KG1 (cell line): ENCODE results near the gene CTDSPL2.
"Not testable (repeated sequence)": the region's sequence is repeated elsewhere in the genome, so short reads cannot be mapped to it uniquely, and the experiment has no call there.

Experiments used
- DNase-seq: peaks from one replicate; lab custom pipeline; 2025; lab: John Stamatoyannopoulos, UW

Gene CTDSPL2

DNA sequence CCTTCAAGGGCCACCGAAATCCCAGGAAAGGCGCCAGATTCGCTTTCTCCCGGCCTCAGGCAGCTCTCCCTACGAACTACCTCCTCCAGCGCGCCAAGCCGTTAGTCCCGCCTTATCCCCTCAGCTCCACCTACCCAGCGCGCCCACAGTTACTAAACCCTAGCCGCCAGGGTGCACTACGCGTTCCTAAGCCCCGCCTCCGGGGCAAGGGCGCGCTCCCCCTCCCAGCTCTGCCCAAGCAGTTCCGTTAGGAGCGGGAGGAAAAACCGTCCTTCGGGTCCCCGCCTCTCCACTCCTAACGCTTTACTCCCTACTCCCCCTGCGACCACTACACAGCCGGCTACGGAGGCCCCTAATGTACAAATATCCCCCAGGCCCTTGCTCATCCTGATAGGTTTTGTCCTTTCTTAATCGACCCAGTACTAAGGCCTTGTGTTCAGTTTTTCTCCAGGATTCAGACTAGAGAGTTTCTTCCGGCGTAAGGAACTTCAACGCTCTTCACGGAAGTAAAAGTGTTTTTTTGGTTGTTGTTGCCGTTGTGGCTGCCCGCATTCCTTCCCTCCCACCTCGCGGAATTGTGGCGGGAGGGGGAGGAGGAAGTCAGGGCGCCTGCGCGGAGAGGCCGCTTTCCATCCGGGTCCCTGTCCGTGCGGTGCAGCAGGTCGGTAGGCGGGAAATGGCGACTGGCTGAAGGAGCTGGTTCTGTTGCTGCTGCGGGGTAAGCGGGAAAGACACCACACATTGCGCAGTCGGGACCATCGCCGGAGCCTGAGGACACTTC is at the start of gene CTDSPL2:
TSS of gene CTDSPL2 (plus strand) at position 655 of the 781 bp plus-strand sequence. CDS start 31,386 bp downstream, outside the sequence.
- peak; percentile 97 for DNase-seq

GRCh38 chr15:44381236-44381635 is 46.2 kb upstream of the CTDSPL2 start:
- DNase-seq, result no peak

DNA sequence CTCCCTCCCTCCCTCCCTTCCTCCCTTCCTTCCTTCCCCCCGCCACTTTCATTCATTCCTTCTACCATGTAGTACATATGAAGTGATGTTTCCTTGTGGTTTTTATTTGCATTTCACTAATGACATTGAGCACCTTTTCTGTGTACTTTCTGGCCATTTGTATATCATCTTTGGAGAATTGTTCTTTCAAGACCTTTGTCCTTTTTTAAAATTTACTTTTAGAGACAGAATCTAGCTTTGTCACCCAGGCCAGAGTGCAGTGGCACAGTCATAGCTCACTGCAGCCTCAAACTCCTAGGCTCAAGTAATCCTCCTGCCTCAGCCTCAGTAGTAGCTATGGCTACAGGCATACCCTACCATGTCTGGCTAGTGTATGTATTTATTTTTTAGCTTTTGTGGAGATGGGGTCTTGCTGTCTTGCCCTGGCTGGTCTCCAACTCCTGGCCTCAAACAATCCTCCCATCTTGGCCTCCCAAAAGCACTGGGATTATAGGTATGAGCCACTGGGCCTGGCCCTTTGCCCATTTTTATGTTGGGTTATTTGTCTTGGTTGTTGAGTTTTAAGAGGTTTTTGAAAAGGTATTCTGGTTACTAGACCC is 42.0 kb upstream of the CTDSPL2 start:
- no peak for DNase-seq

GRCh38 chr15:44394062-44394461 is 33.4 kb upstream of the CTDSPL2 start:
- no peak for DNase-seq

- DNase-seq, result no peak
Measured at GRCh38 chr15:44394562-44394961, 32.9 kb upstream of the CTDSPL2 start.

DNA sequence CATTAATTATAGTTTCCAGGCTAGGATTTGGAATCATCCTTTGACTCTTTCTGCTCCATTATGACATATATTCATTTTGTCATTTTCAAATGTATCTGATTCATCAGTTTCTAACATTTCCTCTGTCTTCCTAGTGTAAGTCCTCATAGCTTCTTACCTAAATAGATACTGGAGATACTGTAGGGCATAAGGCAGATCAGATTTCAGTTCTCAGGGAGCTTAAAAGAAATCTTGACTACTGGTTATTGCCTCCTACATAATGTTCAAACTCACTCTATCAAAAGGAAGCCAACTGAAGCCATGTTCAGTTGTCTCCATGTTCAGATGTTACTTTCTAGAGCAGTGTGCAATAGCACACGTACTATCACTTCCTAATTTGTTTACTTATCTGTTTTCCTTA is 29.6 kb upstream of the CTDSPL2 start:
- DNase-seq, result no peak

GRCh38 chr15:44414001-44414400 is 13.4 kb upstream of the CTDSPL2 start:
- DNase-seq, result no peak

DNA sequence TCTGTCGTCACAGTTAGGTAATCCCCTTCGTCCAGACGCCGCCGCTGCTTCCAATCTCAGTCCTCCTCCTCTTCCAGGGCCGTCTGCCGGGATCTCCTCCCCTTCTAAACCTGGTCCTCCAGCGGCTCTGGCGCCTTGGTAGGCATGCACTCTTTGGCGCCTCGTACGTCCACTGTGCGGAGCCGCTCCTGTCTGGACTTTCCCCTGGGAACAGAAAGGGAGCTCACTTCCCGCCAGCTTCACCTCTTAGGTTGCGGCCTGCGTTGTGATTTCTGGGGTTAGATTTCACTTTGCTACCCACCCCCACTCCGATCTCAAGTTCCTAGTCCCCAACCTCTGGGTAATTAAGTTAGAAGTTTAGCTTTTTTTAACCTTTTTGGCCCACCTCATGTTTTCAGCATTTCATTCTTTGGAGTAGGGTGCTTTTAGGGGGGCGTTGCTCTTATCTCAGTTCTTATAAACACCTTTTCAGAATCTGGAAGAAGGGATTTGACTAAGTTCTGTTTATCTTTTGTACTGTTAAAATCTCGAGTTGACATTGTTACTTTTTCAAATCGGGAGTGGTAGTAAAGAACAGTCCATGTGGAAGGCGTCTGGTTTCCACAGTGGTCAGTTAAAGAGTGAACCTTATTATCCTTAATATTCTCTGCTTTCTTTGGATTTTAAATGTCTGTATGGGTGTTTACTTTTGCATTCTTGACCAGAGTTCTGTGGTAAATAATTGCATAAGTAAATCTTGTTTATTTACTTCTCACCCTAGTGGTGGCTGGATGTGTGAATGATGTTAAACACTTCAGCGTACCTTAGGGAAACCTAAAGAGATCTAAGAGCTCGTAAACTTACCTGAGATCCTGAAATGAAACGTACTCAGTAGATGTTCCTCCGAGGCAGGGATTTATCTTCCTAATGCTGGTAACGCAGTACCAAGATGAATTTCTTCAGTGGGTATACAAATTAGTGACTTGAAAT is 611 bp downstream of the CTDSPL2 start:
- no peak for DNase-seq

- DNase-seq, result no peak
Measured at GRCh38 chr15:44435893-44436667, 8.7 kb downstream of the CTDSPL2 start.

DNA sequence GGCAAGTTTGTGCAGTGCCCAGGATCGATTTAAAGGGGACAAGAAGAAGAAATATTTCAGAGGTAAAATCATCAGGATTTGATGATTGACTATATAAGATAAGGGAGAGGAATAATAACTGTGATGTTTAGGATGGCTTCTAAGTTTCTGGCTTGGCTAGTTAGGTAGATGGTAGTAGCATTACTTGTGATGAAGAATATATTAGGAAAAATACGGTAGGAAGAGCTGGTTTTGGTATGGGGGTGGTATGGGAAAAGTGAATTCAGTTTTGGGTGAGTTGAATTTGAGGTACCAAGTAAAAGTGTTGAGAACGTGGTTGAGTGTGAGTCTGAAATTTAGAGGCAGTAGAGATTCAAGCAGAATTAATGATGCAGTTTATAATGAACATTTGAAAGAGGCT is 11.0 kb downstream of the CTDSPL2 start:
- no peak for DNase-seq

- no peak for DNase-seq
Measured at GRCh38 chr15:44441095-44441501, 13.7 kb downstream of the CTDSPL2 start.

GRCh38 chr15:44443515-44443914 is 16.1 kb downstream of the CTDSPL2 start:
- DNase-seq, result no peak

DNA sequence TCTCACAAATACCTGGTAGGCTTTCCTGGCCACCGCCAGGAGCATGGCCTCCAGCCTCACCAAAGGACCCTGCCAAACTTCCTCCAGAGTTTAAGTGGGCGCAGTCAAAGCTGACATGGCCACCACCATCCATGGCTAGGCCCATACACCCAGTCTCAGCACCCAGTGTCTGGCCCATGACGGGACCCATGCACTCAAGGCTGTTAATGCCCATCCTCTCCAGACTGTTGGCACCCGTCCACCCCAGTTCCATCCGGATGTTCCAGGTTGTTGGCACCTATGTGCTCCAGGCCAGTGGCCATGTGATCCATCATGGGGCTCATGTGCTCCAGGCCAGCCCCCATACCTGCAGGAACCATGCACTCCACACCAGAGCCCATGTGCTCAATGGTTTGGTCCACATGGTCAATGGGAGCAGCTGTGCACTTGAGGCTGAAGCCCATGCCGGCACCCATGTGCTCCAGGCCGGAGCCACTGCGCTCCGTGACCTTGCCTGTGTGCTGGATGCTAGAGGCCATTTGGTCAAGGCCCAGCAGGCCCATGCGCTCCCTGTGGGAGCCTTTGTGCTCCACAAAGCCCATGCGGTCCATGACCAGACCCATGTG is 20.4 kb downstream of the CTDSPL2 start:
- DNase-seq, result no peak

DNA sequence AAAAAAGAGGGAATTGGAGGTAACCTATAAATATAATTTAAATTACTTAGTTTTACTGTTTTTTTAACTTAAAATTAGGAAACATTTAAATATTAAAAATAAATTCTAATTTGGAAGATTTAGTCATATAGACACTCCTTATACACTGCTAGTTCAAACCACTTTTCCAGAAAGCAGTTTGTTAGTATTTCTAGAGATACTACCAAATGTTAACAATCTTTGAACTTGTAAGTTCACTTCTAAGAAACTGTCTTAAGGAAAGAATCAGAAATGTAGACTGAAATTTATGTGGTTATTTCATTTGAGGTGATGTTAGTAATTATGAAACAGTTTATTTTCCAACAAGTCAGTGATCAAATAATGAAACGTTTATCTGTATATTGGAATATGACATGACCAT is 22.7 kb downstream of the CTDSPL2 start:
- no peak for DNase-seq

GRCh38 chr15:44453578-44454283 is 26.3 kb downstream of the CTDSPL2 start:
- not testable (repeated sequence) for DNase-seq

DNA sequence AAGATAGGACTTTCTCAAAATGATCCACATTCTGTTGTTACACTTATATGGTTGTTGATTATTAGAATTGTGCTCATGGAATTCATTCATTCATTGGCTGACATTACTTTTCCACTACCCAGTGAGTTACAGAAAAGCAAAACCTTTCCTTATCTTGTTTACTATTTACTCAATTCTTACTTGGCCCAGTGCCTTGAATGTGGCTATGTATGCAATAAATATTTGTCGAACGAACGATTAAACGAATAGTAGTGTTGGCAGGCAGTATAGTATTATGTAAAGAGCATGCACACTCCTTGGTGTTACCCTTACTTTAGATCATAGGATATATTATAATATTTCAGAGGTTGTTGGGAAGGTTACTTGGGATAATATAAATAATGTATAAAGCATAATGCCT is 31.0 kb downstream of the CTDSPL2 start:
- no peak for DNase-seq

DNA sequence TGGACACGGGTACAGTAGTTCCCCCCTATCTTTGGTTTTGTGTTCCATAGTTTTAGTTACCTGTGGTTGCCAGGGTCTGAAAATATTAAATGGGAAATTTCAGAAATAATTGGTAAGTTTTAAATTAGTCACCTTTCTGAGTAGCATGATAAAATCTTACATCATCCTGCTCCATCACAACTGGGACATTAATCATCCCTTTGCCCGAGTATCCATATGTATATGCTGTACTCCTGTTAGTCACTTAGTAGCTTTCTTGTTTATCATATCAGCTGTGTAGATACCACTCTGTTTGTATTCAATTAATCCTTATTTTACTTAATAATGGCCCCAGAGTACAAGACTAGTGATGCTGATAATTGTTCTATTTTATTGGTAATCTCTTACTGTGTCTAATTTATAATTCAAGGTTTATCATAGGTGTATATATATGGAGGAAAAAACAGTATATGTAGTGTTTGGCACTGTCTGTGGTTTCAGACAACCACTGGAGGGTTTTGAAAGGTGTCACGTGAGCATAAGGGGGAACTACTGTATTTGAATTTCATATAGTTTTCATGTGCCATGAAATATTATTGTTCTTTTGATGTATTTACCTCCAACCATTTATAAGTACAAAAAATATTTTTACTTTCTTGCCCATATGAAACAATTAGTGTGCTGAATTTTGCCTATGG is 41.4 kb downstream of the CTDSPL2 start:
- DNase-seq, result no peak

- no peak for DNase-seq
Measured at GRCh38 chr15:44471885-44472455, 44.5 kb downstream of the CTDSPL2 start.

DNA sequence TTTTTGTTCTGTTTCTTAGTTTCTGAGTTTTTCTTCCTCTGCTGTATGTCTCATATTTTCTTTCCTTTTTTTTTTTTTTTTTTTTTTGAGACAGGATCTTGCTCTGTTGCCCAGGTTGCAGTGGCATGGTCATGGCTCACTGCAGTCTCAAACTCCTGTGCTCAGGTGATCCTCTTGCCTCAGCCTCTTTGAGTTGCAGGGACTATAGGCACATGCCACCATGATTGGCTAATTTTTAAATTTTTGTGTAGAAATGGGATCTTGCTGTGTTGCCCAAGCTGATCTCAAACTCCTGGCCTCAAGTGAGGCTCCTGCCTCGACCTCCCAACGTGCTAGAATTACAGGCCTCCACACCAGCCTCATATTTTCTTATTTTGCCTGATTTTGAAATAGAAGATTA is 51.9 kb downstream of the CTDSPL2 start:
- no peak for DNase-seq

- no peak for DNase-seq
Measured at GRCh38 chr15:44482090-44482489, 54.7 kb downstream of the CTDSPL2 start.
